Uterus (tissue), 4 donors: ENCODE results near the gene C16orf74. TPM values are rescaled to one million over a fixed set of nuclear protein-coding genes. Genes with fewer than 3 reads are reported as not detected.
A peak's percentile ranks its signal among the peaks of the same experiment; 100 is the strongest.

Source experiments
- DNase-seq, 2 donors: peaks; one replicate each; pipeline ENCODE4 v3.0.0-alpha.2; 2019 to 2020
- H3K27ac ChIP-seq, 2 donors: fragments of 200-600 bp; sonication (generic); 1 replicate in 1 of 2; 2 replicates in 1 of 2; pipeline ENCODE4 v1.5.1; 2016 to 2018
- H3K27me3 ChIP-seq, 2 donors: fragments of 200-600 bp; sonication (generic); one replicate each; pipeline ENCODE4 v1.5.1; 2018 to 2019; ENCODE audit warnings: control low read depth in 1 of 2
- H3K36me3 ChIP-seq, 2 donors: fragments of 200-600 bp; sonication (generic); one replicate each; pipeline ENCODE4 v1.5.1; 2019; ENCODE audit warnings: control low read depth in 1 of 2
- H3K4me1 ChIP-seq, 2 donors: fragments of 200-600 bp; sonication (generic); one replicate each; pipeline ENCODE4 v1.5.1; 2018 to 2019; ENCODE audit warnings: control low read depth in 1 of 2
- H3K4me3 ChIP-seq, 2 donors: fragments of 200-600 bp; sonication (generic); 1 replicate in 1 of 2; 2 replicates in 1 of 2; pipeline ENCODE4 v1.5.1; 2018 to 2019; ENCODE audit warnings: mild to moderate bottlenecking in 1 of 2
- H3K9me3 ChIP-seq, 2 donors: fragments of 200-600 bp; sonication (generic); one replicate each; pipeline ENCODE4 v1.5.1; 2019; ENCODE audit warnings: control low read depth in 1 of 2
- POLR2A ChIP-seq, 2 donors: fragments of 450-650 bp; IDR thresholded peaks; one replicate each; pipeline ENCODE4 v1.6.1; 2016; ENCODE audit warnings: antibody characterized with exemption in 2 of 2, mild to moderate bottlenecking in 1 of 2, moderate library complexity in 1 of 2
- intact Hi-C: fragments of 100-400 bp; cut with DNase I; formaldehyde crosslinking; loops from one replicate; pipeline ENCODE4 v1.15.1; 2023; ENCODE audit warnings: low total_unique reads
- total RNA-seq, 4 donors: library from RNA; depleted of rRNA in 3 of 4; stranded (reverse); fragments of >200 nt in 3 of 4; gene quantifications; one replicate each; pipeline versions ENCODE4 v1.1.0 to v1.2.4, GENCODE V29; 2014 to 2023
- TF ChIP-seq, protein P1 (sequence below), 4 experiments: fragments of 200-600 bp in 2 of 4; fragments of 450-650 bp in 2 of 4; sonication (generic) in 2 of 4; IDR thresholded peaks; one replicate each; pipeline ENCODE4 v1.5.1; 2016 to 2019; ENCODE audit warnings: antibody characterized with exemption in 4 of 4, mild to moderate bottlenecking in 2 of 4, moderate library complexity in 1 of 4
- donor health status: DM: yes; HTN: yes; CAD: no.

C16orf74 gene
- total RNA-seq, 4 donors from 2014 or later, result 2.5 to 6.4 TPM; not detected in 2

DNA sequence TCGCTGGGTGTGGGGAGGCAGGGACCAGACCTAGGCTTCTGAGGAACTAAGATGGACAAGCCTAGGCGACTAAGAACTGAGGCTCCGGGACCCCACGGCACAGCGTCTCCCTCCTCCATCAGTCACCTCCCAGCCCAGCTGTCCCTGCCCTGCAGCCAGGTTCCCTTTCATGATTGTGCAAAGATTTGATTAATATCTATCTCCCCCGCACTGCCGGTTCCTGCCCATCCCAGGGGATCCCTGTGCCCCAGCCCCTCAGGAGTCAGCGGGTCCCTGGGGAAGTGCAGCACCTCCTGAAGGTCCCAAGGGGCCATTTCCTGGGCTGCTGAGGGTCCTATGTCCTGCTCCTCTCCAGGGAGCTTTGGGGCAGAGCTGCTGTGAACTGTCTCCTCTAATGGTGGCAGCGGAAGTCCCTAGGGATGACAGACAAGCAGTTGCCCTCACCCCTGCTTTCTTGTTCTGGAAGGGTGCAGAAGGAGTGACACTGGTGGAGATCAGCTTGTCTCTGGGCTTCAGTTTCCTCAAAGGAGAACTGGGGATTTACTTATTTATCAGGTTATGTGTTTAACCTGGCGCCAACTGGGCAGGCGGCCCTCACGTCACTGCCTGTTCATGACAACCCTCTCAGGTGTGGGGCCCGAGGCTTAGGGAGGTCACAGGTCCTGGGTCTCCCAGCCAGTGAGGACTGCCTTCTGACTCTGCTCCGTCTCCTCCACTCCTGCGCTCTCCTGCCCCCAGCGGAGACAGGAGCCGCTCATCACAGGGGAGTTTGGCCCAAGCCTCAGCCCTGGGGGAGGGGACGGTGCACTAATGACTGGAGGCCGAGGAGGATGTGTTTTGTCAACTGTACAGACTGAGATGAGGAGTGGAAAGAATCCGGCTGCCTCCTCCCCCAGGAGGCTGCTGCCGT, 1.9 kb upstream of the C16orf74 start:
- DNase-seq, result peak; percentile 52 to 57
- peaks cover 0 to 10% of the 10 kb centered on the region in 2 donors for H3K27me3 ChIP-seq
- intact Hi-C loops, result no loop called here
- H3K36me3 ChIP-seq, result no peaks in the 10 kb centered on the region
- no peak overlapping the region for H3K27ac ChIP-seq
- TF ChIP-seq, protein P1, sequence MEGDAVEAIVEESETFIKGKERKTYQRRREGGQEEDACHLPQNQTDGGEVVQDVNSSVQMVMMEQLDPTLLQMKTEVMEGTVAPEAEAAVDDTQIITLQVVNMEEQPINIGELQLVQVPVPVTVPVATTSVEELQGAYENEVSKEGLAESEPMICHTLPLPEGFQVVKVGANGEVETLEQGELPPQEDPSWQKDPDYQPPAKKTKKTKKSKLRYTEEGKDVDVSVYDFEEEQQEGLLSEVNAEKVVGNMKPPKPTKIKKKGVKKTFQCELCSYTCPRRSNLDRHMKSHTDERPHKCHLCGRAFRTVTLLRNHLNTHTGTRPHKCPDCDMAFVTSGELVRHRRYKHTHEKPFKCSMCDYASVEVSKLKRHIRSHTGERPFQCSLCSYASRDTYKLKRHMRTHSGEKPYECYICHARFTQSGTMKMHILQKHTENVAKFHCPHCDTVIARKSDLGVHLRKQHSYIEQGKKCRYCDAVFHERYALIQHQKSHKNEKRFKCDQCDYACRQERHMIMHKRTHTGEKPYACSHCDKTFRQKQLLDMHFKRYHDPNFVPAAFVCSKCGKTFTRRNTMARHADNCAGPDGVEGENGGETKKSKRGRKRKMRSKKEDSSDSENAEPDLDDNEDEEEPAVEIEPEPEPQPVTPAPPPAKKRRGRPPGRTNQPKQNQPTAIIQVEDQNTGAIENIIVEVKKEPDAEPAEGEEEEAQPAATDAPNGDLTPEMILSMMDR (IDR thresholded peaks at IDR 0.05), result peak in 1 of 4 experiments; percentile 25
- no peak for TF ChIP-seq POLR2A (IDR thresholded peaks at IDR 0.05)
- peaks cover 0 to 12% of the 10 kb centered on the region in 2 donors for H3K4me1 ChIP-seq
- no peak overlapping the region for H3K4me3 ChIP-seq
- no peaks in the 10 kb centered on the region for H3K9me3 ChIP-seq

DNA sequence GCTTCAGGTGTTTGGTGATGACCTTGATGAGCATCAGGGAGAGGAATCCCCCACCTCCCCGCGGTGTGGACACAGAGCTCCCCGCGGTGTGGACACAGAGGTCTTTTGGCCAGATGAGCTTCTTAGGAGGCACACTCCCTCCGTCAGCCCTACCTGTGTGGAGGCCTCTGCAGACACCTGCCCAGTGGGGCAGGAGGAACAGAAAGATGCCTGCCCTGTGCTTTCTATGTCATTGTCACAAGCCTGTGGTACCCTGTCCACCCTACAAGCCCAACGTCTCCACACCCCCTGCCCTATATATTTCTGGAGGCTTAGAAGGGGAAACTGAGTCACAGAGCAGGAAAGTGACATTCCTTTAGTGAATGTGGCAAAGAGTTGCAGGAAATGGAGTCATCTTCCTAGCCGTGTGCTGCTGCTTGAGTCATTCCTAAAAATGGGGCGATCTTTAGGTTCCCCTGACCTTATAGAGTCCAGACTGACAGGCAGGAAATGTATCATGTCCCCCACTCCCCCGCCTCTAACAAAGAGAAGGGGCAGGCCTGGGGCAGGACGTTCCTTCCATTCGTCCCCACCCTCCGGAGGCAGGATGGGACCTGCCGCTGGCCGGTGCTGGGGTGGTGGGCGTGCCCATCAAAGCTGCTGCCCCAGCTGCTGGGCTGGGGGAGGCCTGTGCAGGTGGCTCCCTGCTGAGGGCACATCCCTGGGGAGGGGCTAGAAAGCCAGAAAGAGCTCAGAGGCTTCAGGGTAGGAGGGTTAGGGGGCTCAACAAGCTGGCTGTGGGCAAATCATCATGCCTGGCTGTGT, 1.0 kb upstream of the C16orf74 start:
- intact Hi-C loops, result no loop called here

DNA sequence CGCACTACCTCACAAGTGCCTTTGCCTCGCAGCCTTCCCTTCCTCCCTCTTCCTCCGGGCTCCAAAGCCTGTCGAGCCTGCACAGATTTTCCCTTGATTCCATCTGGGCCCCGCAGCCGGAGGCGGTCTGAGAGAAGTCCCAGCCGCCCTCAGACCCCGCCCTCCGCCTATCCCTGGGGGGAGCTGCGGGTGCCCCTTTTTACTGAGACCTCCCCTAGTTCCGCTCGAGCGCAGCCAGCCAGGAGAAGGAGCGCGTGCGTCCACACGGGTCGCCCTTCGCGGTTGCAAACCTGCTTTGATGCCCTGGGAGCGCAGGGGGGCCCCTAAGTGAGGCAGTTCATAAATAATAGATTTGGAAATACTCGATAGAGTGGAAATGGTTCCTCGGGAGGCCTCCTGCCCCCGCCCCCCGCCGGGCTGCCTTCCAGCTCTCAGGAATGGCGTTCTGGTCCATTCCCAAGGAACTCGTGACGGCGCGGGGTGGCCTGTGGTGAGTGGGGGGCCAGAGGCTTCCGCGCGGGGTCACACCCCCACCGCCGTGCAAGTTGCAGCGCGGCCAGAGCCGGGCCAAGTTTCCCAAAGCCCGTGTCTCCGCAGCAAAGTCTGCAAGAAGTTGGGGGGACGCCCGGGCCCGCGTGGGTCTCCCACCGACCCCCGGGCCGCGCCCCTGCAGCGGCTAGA, 610 bp downstream of the C16orf74 start:
- no peak overlapping the region for H3K27ac ChIP-seq

More for the DNA sequence above, 1.0 kb upstream of the C16orf74 start:
- Histone ChIP-seq H3K9me3 (no peaks in the 10 kb centered on the region), H3K4me1 (peaks cover 0 to 12% of the 10 kb centered on the region in 2 donors), H3K27ac (no peak overlapping the region), H3K4me3 (no peak overlapping the region), H3K36me3 (no peaks in the 10 kb centered on the region), H3K27me3 (peaks cover 0 to 10% of the 10 kb centered on the region in 2 donors)
- no peak for DNase-seq
- TF ChIP-seq POLR2A (IDR thresholded peaks at IDR 0.05), result no peak
- TF ChIP-seq, protein P1 (IDR thresholded peaks at IDR 0.05), result no peak

DNA sequence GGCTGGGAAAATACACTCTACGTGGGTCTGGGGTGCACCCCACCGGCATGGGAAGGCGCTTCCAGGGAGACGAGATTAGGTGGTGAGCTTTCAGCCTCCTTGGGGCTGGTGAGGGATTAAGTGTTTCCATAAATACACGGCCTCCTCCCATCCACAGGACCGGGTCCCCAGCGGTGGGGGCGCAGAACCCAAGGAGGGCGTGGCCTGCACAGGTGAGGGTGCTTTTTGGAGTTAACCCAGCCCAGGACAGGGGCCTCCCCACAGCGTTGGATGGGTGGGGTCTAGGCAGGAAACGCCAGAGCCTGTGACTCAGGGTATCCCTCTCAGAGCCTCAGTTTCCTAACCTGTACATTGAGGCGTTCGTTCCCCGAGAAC, 1.1 kb downstream of the C16orf74 start:
- peaks cover 0 to 10% of the 10 kb centered on the region in 2 donors for H3K27me3 ChIP-seq
- H3K4me1 ChIP-seq, result peaks cover 0 to 12% of the 10 kb centered on the region in 2 donors
- no peak for TF ChIP-seq POLR2A (IDR thresholded peaks at IDR 0.05)
- TF ChIP-seq, protein P1 (IDR thresholded peaks at IDR 0.05), result no peak
- no peak overlapping the region for H3K4me3 ChIP-seq
- no peaks in the 10 kb centered on the region for H3K9me3 ChIP-seq
- intact Hi-C loops, result no loop called here
- no peaks in the 10 kb centered on the region for H3K36me3 ChIP-seq
- no peak overlapping the region for H3K27ac ChIP-seq
- no peak for DNase-seq

More for the DNA sequence above, 610 bp downstream of the C16orf74 start:
- TF ChIP-seq, protein P1 (IDR thresholded peaks at IDR 0.05), result peak in 1 of 4 experiments; percentile 16
- no peak for TF ChIP-seq POLR2A (IDR thresholded peaks at IDR 0.05)
- H3K4me1 ChIP-seq, result peaks cover 0 to 12% of the 10 kb centered on the region in 2 donors
- intact Hi-C loops, result no loop called here
- H3K9me3 ChIP-seq, result no peaks in the 10 kb centered on the region
- H3K27me3 ChIP-seq, result peaks cover 0 to 10% of the 10 kb centered on the region in 2 donors
- peak in 1 of 2 donors; percentile 40 for DNase-seq
- H3K4me3 ChIP-seq, result peak overlapping the region; percentile 7 to 34
- H3K36me3 ChIP-seq, result no peaks in the 10 kb centered on the region
